GM12878 (cell line): ENCODE results near the gene PLAC1.

ENCODE experiments used
- MYC ChIP-seq: IDR thresholded peaks from 2 replicates; pipeline ENCODE4 v1.6.1; 2011; ENCODE audit warnings: mild to moderate bottlenecking, low read length, moderate library complexity, inconsistent platforms; ENCODE audit not compliant: insufficient read depth, insufficient replicate concordance, insufficient read length, severe bottlenecking
- POLR2A ChIP-seq: IDR thresholded peaks from 2 replicates; pipeline ENCODE4 v1.6.1; 2011; ENCODE audit warnings: low read depth, mild to moderate bottlenecking, low read length
- POLR2AphosphoS5 ChIP-seq: IDR thresholded peaks from 2 replicates; pipeline ENCODE4 v1.6.1; 2011; ENCODE audit warnings: mild to moderate bottlenecking, low read length, inconsistent platforms
- SIN3A ChIP-seq: IDR thresholded peaks from 2 replicates; pipeline ENCODE4 v1.6.1; 2012; ENCODE audit warnings: low read depth, low read length, improper control_type of control experiment
- USF2 ChIP-seq: IDR thresholded peaks from 2 replicates; pipeline ENCODE4 v1.6.1; 2011; ENCODE audit warnings: low read depth, low read length, improper control_type of control experiment, borderline replicate concordance
- TF ChIP-seq, protein P1 (sequence below): IDR thresholded peaks from 2 replicates; pipeline ENCODE4 v1.6.1; 2012; ENCODE audit warnings: low read depth, low read length, improper control_type of control experiment

GRCh38 chrX:134653835-134654234 is 4.4 kb downstream of the PLAC1 start:
- TF ChIP-seq, protein P1, sequence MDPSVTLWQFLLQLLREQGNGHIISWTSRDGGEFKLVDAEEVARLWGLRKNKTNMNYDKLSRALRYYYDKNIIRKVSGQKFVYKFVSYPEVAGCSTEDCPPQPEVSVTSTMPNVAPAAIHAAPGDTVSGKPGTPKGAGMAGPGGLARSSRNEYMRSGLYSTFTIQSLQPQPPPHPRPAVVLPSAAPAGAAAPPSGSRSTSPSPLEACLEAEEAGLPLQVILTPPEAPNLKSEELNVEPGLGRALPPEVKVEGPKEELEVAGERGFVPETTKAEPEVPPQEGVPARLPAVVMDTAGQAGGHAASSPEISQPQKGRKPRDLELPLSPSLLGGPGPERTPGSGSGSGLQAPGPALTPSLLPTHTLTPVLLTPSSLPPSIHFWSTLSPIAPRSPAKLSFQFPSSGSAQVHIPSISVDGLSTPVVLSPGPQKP: no peak
- TF ChIP-seq SIN3A (no peak), POLR2A (no peak), MYC (no peak), USF2 (no peak), POLR2AphosphoS5 (no peak)
